ENCODE data around the gene LRRIQ1. TPM values are rescaled to one million over a fixed set of nuclear protein-coding genes. Genes with fewer than 3 reads are reported as not detected.

LRRIQ1 gene
- total and polyA plus RNA-seq, 2 of the 8 experiments (the other 6 are each of a cell fraction or from before 2014, with no cell fraction given), result 0.24 to 0.76 TPM

DNA sequence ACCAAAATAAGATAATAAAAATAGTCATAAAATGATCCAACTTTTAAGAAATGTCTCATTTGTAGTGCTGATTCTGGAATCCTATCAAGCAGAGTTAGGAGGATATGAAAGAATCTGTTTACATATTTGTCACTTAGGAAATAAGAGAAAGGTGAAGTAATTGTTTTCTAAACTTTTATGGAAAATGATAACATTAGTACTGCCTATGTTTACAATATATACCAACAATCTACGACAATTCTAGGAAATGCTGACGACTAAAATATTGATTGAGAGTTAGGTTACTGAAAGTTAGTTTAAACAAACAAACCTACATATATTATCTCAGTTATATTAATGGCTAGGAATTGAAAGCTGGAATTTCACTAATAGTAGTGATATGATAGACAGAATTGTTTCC is 18.1 kb upstream of the LRRIQ1 start (continued):
- TF ChIP-seq, protein P1, sequence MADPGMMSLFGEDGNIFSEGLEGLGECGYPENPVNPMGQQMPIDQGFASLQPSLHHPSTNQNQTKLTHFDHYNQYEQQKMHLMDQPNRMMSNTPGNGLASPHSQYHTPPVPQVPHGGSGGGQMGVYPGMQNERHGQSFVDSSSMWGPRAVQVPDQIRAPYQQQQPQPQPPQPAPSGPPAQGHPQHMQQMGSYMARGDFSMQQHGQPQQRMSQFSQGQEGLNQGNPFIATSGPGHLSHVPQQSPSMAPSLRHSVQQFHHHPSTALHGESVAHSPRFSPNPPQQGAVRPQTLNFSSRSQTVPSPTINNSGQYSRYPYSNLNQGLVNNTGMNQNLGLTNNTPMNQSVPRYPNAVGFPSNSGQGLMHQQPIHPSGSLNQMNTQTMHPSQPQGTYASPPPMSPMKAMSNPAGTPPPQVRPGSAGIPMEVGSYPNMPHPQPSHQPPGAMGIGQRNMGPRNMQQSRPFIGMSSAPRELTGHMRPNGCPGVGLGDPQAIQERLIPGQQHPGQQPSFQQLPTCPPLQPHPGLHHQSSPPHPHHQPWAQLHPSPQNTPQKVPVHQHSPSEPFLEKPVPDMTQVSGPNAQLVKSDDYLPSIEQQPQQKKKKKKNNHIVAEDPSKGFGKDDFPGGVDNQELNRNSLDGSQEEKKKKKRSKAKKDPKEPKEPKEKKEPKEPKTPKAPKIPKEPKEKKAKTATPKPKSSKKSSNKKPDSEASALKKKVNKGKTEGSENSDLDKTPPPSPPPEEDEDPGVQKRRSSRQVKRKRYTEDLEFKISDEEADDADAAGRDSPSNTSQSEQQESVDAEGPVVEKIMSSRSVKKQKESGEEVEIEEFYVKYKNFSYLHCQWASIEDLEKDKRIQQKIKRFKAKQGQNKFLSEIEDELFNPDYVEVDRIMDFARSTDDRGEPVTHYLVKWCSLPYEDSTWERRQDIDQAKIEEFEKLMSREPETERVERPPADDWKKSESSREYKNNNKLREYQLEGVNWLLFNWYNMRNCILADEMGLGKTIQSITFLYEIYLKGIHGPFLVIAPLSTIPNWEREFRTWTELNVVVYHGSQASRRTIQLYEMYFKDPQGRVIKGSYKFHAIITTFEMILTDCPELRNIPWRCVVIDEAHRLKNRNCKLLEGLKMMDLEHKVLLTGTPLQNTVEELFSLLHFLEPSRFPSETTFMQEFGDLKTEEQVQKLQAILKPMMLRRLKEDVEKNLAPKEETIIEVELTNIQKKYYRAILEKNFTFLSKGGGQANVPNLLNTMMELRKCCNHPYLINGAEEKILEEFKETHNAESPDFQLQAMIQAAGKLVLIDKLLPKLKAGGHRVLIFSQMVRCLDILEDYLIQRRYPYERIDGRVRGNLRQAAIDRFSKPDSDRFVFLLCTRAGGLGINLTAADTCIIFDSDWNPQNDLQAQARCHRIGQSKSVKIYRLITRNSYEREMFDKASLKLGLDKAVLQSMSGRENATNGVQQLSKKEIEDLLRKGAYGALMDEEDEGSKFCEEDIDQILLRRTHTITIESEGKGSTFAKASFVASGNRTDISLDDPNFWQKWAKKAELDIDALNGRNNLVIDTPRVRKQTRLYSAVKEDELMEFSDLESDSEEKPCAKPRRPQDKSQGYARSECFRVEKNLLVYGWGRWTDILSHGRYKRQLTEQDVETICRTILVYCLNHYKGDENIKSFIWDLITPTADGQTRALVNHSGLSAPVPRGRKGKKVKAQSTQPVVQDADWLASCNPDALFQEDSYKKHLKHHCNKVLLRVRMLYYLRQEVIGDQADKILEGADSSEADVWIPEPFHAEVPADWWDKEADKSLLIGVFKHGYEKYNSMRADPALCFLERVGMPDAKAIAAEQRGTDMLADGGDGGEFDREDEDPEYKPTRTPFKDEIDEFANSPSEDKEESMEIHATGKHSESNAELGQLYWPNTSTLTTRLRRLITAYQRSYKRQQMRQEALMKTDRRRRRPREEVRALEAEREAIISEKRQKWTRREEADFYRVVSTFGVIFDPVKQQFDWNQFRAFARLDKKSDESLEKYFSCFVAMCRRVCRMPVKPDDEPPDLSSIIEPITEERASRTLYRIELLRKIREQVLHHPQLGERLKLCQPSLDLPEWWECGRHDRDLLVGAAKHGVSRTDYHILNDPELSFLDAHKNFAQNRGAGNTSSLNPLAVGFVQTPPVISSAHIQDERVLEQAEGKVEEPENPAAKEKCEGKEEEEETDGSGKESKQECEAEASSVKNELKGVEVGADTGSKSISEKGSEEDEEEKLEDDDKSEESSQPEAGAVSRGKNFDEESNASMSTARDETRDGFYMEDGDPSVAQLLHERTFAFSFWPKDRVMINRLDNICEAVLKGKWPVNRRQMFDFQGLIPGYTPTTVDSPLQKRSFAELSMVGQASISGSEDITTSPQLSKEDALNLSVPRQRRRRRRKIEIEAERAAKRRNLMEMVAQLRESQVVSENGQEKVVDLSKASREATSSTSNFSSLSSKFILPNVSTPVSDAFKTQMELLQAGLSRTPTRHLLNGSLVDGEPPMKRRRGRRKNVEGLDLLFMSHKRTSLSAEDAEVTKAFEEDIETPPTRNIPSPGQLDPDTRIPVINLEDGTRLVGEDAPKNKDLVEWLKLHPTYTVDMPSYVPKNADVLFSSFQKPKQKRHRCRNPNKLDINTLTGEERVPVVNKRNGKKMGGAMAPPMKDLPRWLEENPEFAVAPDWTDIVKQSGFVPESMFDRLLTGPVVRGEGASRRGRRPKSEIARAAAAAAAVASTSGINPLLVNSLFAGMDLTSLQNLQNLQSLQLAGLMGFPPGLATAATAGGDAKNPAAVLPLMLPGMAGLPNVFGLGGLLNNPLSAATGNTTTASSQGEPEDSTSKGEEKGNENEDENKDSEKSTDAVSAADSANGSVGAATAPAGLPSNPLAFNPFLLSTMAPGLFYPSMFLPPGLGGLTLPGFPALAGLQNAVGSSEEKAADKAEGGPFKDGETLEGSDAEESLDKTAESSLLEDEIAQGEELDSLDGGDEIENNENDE (IDR thresholded peaks at IDR 0.05; ENCODE audit: insufficient replicate concordance, low read length), result no peak

All from H1 (cell line).